LNCAP (cell line): ENCODE results near the gene TNFAIP8.

Experiments used
- CTCF ChIP-seq: fragments of 450-650 bp; IDR thresholded peaks from 2 replicates; pipeline ENCODE4 v1.5.1; 2017; ENCODE audit warnings: mild to moderate bottlenecking

Gene TNFAIP8

GRCh38 chr5:119343052-119343451 lies 12.8 kb upstream of the TNFAIP8 start:
- no peak for TF ChIP-seq CTCF

DNA sequence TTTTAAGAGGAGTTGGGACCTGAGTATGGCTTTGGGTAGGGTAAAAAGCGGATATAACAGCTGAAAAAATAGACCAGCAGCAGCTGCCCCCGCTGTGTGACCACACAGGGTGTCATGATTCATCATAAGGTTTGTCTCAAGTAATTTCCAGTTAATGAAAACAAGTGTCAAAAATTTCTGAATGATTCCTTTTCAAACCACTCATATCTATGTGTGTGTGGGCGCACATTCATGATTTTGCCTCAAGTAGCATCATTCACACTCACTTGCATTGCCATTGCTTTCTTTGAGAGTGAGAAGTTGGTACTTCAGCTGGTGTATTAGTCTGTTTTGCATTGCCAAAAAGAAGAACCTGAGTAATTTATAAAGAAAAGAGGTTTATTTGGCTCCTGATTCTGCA lies 12.1 kb upstream of the TNFAIP8 start:
- no peak for TF ChIP-seq CTCF

DNA sequence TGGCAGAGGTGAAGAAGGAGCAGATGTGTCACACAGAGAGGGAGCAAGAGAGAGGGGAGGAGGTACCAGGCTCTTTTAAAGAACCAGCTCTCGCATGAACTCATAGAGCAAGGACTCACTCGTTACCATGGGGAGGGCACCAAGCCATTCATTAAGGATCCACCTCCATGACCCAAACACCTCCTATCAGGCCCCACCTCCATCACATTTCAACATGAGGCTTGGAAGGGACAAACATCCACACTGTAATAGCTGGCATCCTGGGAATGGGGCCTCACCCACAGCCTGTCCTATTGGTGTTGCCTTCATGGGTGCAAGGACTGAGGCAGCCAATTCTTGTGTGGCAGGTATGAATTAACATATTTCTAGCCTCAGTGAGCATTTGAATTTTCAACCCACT lies 11.6 kb upstream of the TNFAIP8 start:
- no peak for TF ChIP-seq CTCF

GRCh38 chr5:119345861-119346260 lies 10.0 kb upstream of the TNFAIP8 start:
- TF ChIP-seq CTCF, result no peak

GRCh38 chr5:119346394-119346793 lies 9.4 kb upstream of the TNFAIP8 start:
- no peak for TF ChIP-seq CTCF

- no peak for TF ChIP-seq CTCF
Measured at GRCh38 chr5:119347574-119347973, 8.2 kb upstream of the TNFAIP8 start.

DNA sequence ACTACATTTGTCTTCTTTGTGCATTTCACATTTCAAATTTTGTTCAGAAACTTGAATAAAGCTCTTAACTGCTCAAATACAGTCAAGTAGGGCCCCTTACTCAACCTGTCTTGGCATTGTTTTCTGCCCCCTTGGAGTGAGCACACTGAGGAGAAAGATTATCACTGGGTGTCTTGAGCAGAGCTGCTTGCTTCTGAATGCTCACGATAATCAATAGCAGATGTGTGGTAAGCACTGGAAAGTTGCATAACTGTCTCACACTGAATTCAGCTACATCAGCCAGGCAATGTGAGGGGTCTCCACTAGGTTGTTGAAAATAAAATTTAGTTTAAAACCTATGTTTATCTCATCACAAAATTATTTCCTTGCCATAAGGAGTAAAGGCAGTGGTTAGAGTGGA lies 7.8 kb upstream of the TNFAIP8 start:
- no peak for TF ChIP-seq CTCF

DNA sequence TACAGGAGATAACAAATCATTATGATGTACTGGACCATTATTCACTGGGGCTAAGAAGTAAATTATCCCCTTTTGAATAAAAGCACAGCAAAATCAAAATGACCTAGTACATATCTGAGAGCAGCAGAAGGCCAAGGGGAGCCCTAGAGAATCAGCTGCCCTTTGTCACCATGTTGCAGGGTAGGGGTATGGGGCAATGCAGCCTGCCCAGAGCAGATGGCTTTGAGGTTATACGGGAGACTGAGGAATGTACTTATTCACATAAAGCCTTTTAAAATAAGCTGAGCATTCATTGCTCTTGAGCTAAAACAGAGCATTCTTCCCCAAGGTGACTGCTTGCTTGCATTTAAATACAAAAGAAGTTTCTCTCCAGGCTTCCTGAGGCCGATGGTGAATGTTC lies 2.6 kb upstream of the TNFAIP8 start:
- TF ChIP-seq CTCF, result no peak
